Sigmoid colon (tissue), 7 donors: ENCODE results near the gene CTIF. TPM values are rescaled to one million over a fixed set of nuclear protein-coding genes. Genes with fewer than 3 reads are reported as not detected.
"Not testable (repeated sequence)": the region's sequence is repeated elsewhere in the genome, so short reads cannot be mapped to it uniquely, and the experiment has no call there.

Source experiments
- DNase-seq: peaks from one replicate; pipeline ENCODE4 v3.0.0-alpha.2; 2019
- H3K27ac ChIP-seq, 4 donors: fragments of 200-600 bp; sonication (generic); one replicate each; pipeline ENCODE4 v1.5.1; 2016 to 2019; ENCODE audit warnings: mild to moderate bottlenecking in 1 of 4
- H3K27me3 ChIP-seq, 3 donors: fragments of 200-600 bp; sonication (generic); one replicate each; pipeline ENCODE4 v1.5.1; 2019; ENCODE audit warnings: mild to moderate bottlenecking in 1 of 3
- H3K36me3 ChIP-seq, 4 donors: fragments of 200-600 bp; sonication (generic); one replicate each; pipeline ENCODE4 v1.5.1; 2016 to 2019
- H3K4me1 ChIP-seq, 4 donors: fragments of 200-600 bp; sonication (generic); one replicate each; pipeline ENCODE4 v1.5.1; 2017 to 2019
- H3K4me3 ChIP-seq, 4 donors: fragments of 200-600 bp; sonication (generic); one replicate each; pipeline ENCODE4 v1.5.1; 2017 to 2019; ENCODE audit warnings: mild to moderate bottlenecking in 2 of 4, moderate library complexity in 1 of 4
- H3K9me3 ChIP-seq, 4 donors: fragments of 200-600 bp in 3 of 4; sonication (generic) in 3 of 4; one replicate each; pipeline versions ENCODE4 v1.5.1 to v1.6.1; 2013 to 2019
- EP300 ChIP-seq, 4 donors: sonication (generic); formaldehyde crosslinking; IDR thresholded peaks; one replicate each; pipeline ENCODE4 v1.6.1; 2017; ENCODE audit warnings: antibody characterized with exemption in 4 of 4
- POLR2A ChIP-seq, 2 donors: fragments of 450-650 bp; IDR thresholded peaks; one replicate each; pipeline ENCODE4 v1.6.1; 2016; ENCODE audit warnings: antibody characterized with exemption in 2 of 2, mild to moderate bottlenecking in 2 of 2, moderate library complexity in 2 of 2
- POLR2AphosphoS5 ChIP-seq, 4 donors: sonication (generic); formaldehyde crosslinking; IDR thresholded peaks; one replicate each; pipeline ENCODE4 v1.6.1; 2017; ENCODE audit warnings: antibody characterized with exemption in 4 of 4
- WGBS, 2 donors: extraction: QIAGEN DNeasy Blood & Tissue Kit; methylation state at CpG; one replicate each; pipeline ENCODE4 v1.1.7; 2013; 5-methylcytosine and 5-hydroxymethylcytosine counted together
- intact Hi-C: fragments of 100-400 bp; cut with DNase I; formaldehyde crosslinking; loops from one replicate; pipeline ENCODE4 v1.15.1; 2023
- polyA plus RNA-seq, 3 donors: library from polyadenylated mRNA; stranded (reverse); fragments of 200-250 nt; gene quantifications; one replicate each; pipeline ENCODE4 v1.2.3, GENCODE V29; 2013
- total RNA-seq, 4 donors: library from RNA; depleted of rRNA; stranded (reverse); fragments of >200 nt; gene quantifications; one replicate each; pipeline ENCODE4 v1.1.0, GENCODE V29; 2016
- TF ChIP-seq, protein P1 (sequence below), 4 experiments: fragments of 450-650 bp in 3 of 4; fragments of 200-600 bp in 1 of 4; IDR thresholded peaks; one replicate each; pipeline ENCODE4 v1.5.1; 2016 to 2019; ENCODE audit warnings: antibody characterized with exemption in 4 of 4, mild to moderate bottlenecking in 3 of 4, moderate library complexity in 2 of 4
- donor health status: healthy with polysubstance abuse.
- donor health status: Bipolar disorder and iron deficiency.
- donor health status: healthy.

CTIF gene
- total and polyA plus RNA-seq, 7 donors = 3.6 to 65.9 (median 22.5) TPM

DNA sequence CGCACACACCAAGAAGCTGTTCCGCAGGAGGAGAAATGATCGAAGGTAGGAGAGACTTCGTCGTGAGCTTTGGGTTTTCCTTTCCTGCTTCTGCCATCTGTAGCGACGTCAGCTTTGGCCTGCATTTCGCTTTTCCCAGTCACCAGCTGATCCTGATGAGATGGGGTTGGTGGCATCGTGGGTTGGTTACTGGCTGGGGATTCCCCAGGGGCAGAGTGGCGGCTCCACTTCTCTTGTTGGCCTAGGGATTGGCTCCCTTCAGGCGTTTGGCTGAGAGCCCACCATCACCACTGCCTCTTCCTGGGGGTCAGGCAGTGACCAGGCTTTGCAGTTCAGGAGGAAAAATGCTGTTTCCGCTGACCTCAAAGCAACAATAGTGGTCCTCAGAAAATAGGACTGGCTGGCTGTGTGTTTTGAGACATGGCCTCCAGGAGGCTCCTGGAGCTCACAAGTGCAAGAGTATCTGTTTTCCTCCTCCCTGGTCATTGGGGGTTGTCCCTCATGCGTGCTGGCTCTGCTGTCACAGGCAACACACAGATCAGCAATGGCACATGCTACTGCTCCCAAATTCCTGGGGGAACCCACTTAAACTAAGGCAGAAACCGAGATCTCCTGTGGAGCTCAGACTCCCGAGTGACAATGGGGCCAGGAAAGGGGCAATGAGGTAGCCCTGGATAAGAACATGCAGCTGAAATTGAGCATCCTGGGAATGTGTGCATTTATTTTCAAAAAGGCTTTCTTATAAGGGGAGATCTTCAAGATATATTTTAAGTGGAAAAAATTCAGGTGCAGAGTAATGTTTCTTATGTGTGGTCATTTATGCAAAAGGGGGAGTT lies 173.0 kb downstream of the CTIF start:
- no peak for DNase-seq
- intact Hi-C loops = no loop called here
- 76% methylated on average over 15 of the region's 15 CpGs for WGBS, 2 donors
- H3K4me3 ChIP-seq = no peak overlapping the region
- no peaks in the 10 kb centered on the region for H3K9me3 ChIP-seq
- peaks cover 0 to 7% (median 0%) of the 10 kb centered on the region in 4 donors for H3K36me3 ChIP-seq
- H3K4me1 ChIP-seq = peaks cover 0 to 10% (median 0%) of the 10 kb centered on the region in 4 donors
- TF ChIP-seq, protein P1, sequence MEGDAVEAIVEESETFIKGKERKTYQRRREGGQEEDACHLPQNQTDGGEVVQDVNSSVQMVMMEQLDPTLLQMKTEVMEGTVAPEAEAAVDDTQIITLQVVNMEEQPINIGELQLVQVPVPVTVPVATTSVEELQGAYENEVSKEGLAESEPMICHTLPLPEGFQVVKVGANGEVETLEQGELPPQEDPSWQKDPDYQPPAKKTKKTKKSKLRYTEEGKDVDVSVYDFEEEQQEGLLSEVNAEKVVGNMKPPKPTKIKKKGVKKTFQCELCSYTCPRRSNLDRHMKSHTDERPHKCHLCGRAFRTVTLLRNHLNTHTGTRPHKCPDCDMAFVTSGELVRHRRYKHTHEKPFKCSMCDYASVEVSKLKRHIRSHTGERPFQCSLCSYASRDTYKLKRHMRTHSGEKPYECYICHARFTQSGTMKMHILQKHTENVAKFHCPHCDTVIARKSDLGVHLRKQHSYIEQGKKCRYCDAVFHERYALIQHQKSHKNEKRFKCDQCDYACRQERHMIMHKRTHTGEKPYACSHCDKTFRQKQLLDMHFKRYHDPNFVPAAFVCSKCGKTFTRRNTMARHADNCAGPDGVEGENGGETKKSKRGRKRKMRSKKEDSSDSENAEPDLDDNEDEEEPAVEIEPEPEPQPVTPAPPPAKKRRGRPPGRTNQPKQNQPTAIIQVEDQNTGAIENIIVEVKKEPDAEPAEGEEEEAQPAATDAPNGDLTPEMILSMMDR (IDR thresholded peaks at IDR 0.05) = peak in 3 of 4 experiments; percentile 6 to 22 (median 21)
- no peak for TF ChIP-seq POLR2AphosphoS5 (IDR thresholded peaks at IDR 0.05)
- no peaks in the 10 kb centered on the region for H3K27me3 ChIP-seq
- no peak overlapping the region for H3K27ac ChIP-seq

GRCh38 chr18:48713309-48713708 lies 174.5 kb downstream of the CTIF start:
- intact Hi-C loops = no loop called here
- peak; percentile 77 for DNase-seq

GRCh38 chr18:48714873-48715272 lies 176.0 kb downstream of the CTIF start:
- TF ChIP-seq, protein P1 (IDR thresholded peaks at IDR 0.05) = no peak
- TF ChIP-seq POLR2AphosphoS5 (IDR thresholded peaks at IDR 0.05) (no peak), EP300 (IDR thresholded peaks at IDR 0.05) (no peak), POLR2A (IDR thresholded peaks at IDR 0.05) (no peak)
- DNase-seq = no peak
- peaks cover 0 to 18% (median under 1%) of the 10 kb centered on the region in 4 donors for H3K4me1 ChIP-seq
- H3K9me3 ChIP-seq = no peaks in the 10 kb centered on the region
- H3K27me3 ChIP-seq = no peaks in the 10 kb centered on the region
- H3K36me3 ChIP-seq = peaks cover 0 to 17% (median 7%) of the 10 kb centered on the region in 4 donors
- intact Hi-C loops = no loop called here
- no peak overlapping the region for H3K4me3 ChIP-seq
- H3K27ac ChIP-seq = no peak overlapping the region
- WGBS, 2 donors = 47 to 82% methylated on average over 6 of the region's 6 CpGs

More at GRCh38 chr18:48713309-48713708, 174.5 kb downstream of the CTIF start:
- Histone ChIP-seq H3K4me1 (peaks cover 0 to 10% (median 0%) of the 10 kb centered on the region in 4 donors), H3K36me3 (peaks cover 0 to 8% (median under 1%) of the 10 kb centered on the region in 4 donors), H3K4me3 (no peak overlapping the region), H3K27me3 (no peaks in the 10 kb centered on the region), H3K27ac (peak overlapping the region in 1 of 4 donors; percentile 13), H3K9me3 (no peaks in the 10 kb centered on the region)
- TF ChIP-seq EP300 (IDR thresholded peaks at IDR 0.05) = no peak
- peak in 1 of 4 donors; percentile 9 for TF ChIP-seq POLR2AphosphoS5 (IDR thresholded peaks at IDR 0.05)
- 92 to 95% methylated on average over 14 of the region's 14 CpGs for WGBS, 2 donors

GRCh38 chr18:48715711-48716361 lies 177.0 kb downstream of the CTIF start:
- Histone ChIP-seq H3K4me1 (peaks cover 0 to 28% (median 5%) of the 10 kb centered on the region in 4 donors), H3K27ac (peak overlapping the region in 2 of 4 donors; percentile 40 to 44), H3K36me3 (peaks cover 0 to 17% (median 7%) of the 10 kb centered on the region in 4 donors), H3K4me3 (no peak overlapping the region), H3K9me3 (no peaks in the 10 kb centered on the region), H3K27me3 (no peaks in the 10 kb centered on the region)
- intact Hi-C loops = no loop called here
- WGBS, 2 donors = 27 to 68% methylated on average over 10 of the region's 10 CpGs
- TF ChIP-seq POLR2A (IDR thresholded peaks at IDR 0.05) (no peak), POLR2AphosphoS5 (IDR thresholded peaks at IDR 0.05) (peak in 1 of 4 donors; percentile 25), EP300 (IDR thresholded peaks at IDR 0.05) (no peak)
- TF ChIP-seq, protein P1 (IDR thresholded peaks at IDR 0.05) = no peak
- no peak for DNase-seq

DNA sequence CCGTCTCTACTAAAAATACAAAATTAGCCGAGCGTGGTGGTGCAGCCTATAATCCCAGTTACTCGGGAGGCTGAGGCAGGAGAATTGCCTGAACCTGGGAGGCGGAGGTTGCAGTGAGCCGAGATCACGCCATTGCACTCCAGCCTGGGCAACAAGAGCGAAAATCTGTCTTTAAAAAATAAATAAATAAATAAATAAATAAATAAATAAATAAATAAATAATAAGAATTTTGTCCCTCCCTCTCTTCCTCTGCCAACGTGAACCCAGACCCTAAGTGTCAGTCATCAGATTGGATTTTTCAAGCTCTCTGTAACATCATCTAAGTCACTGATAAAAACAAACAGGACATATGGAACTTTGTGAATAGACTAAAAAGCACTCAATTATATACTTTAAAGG lies 178.4 kb downstream of the CTIF start:
- DNase-seq, intact Hi-C loops, H3K27ac ChIP-seq, H3K9me3 ChIP-seq, H3K4me3 ChIP-seq, H3K27me3 ChIP-seq: not testable (repeated sequence)
- Histone ChIP-seq H3K4me1 (peaks cover 0 to 32% (median 7%) of the 10 kb centered on the region in 4 donors), H3K36me3 (peaks cover 0 to 17% (median 7%) of the 10 kb centered on the region in 4 donors)
- WGBS, 2 donors = 95 to 98% methylated on average over 9 of the region's 9 CpGs
